GM13976 (cell line): ENCODE data around the gene TAX1BP1.

ENCODE experiments used
- DNase-seq: peaks from one replicate; pipeline ENCODE4 v3.0.0; 2012; ENCODE audit warnings: low spot score
- in situ Hi-C: fragments of 300-500 bp; cut with MboI; formaldehyde crosslinking; loops from one replicate; pipeline ENCODE4 v1.12.0; 2022; ENCODE audit warnings: low sequenced_read_pairs, mixed read lengths, inconsistent platforms; ENCODE audit not compliant: unreplicated experiment
- TF ChIP-seq, protein P1 (sequence below): IDR thresholded peaks from 2 replicates; pipeline ENCODE4 v1.5.1; 2012; ENCODE audit warnings: borderline replicate concordance, mild to moderate bottlenecking; ENCODE audit not compliant: insufficient read depth; ENCODE audit errors: extremely low read depth, missing control alignments, control extremely low read depth

Gene TAX1BP1

DNA sequence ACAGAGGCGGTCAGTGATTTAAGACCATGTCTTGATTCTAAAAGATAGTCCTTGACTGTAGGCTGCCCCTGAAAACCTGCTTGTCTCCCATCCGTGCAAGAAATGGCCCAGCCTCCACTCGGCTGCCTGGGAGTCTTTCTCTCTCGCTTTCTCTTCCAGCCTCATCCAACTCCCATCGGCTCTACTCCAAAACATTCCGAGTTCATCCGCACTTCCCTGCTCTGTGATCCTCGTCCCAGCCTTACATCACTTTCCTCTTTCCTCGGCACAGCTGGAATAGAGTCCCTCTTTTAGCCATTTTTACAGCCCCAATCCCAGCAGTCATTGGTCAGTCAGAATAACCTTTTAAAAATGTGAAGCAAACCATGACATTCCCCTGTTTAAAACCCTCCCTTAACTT lies 135.1 kb downstream of the TAX1BP1 start:
- in situ Hi-C loops: no loop called here
- TF ChIP-seq, protein P1, sequence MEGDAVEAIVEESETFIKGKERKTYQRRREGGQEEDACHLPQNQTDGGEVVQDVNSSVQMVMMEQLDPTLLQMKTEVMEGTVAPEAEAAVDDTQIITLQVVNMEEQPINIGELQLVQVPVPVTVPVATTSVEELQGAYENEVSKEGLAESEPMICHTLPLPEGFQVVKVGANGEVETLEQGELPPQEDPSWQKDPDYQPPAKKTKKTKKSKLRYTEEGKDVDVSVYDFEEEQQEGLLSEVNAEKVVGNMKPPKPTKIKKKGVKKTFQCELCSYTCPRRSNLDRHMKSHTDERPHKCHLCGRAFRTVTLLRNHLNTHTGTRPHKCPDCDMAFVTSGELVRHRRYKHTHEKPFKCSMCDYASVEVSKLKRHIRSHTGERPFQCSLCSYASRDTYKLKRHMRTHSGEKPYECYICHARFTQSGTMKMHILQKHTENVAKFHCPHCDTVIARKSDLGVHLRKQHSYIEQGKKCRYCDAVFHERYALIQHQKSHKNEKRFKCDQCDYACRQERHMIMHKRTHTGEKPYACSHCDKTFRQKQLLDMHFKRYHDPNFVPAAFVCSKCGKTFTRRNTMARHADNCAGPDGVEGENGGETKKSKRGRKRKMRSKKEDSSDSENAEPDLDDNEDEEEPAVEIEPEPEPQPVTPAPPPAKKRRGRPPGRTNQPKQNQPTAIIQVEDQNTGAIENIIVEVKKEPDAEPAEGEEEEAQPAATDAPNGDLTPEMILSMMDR: no peak

GRCh38 chr7:27875832-27876231 lies 135.9 kb downstream of the TAX1BP1 start:
- TF ChIP-seq, protein P1: no peak
- DNase-seq: no peak
- in situ Hi-C loops: no loop called here

More for the DNA sequence above, 135.1 kb downstream of the TAX1BP1 start:
- no peak for DNase-seq

GRCh38 chr7:27876756-27877155 lies 136.8 kb downstream of the TAX1BP1 start:
- in situ Hi-C loops: no loop called here
- TF ChIP-seq, protein P1: no peak
- no peak for DNase-seq
